ENCODE data around the gene COL1A2.

GRCh38 chr7:94431176-94431575 lies 36.5 kb downstream of the COL1A2 start:
- no peak for TF ChIP-seq CTCF (IDR thresholded peaks at IDR 0.05)
- no peak for TF ChIP-seq POLR2A (IDR thresholded peaks at IDR 0.05)
